GM18526 (cell line): ENCODE measurements around the gene RPRML.

Experiments
- POLR2A ChIP-seq: IDR thresholded peaks from 3 replicates; pipeline ENCODE4 v1.6.1; 2011; ENCODE audit not compliant: insufficient read length; ENCODE audit errors: extremely low read depth

Gene RPRML

GRCh38 chr17:46958041-46958591 lies 20.9 kb downstream of the RPRML start:
- no peak for TF ChIP-seq POLR2A

- no peak for TF ChIP-seq POLR2A
These were observed 26.9 kb downstream of the RPRML start for GRCh38 chr17:46952115-46952514.

GRCh38 chr17:46951706-46952105 lies 27.3 kb downstream of the RPRML start:
- TF ChIP-seq POLR2A = no peak

- no peak for TF ChIP-seq POLR2A
These were observed 27.9 kb downstream of the RPRML start for GRCh38 chr17:46950997-46951621.

GRCh38 chr17:46950342-46950996 lies 28.6 kb downstream of the RPRML start:
- no peak for TF ChIP-seq POLR2A

- TF ChIP-seq POLR2A = no peak
These were observed 29.5 kb downstream of the RPRML start for GRCh38 chr17:46949291-46950174.

GRCh38 chr17:46948544-46948943 lies 30.5 kb downstream of the RPRML start:
- TF ChIP-seq POLR2A = no peak

GRCh38 chr17:46947216-46947615 lies 31.8 kb downstream of the RPRML start:
- TF ChIP-seq POLR2A = no peak

- TF ChIP-seq POLR2A = no peak
These were observed 34.1 kb downstream of the RPRML start for GRCh38 chr17:46944931-46945330.

GRCh38 chr17:46943501-46944393 lies 35.3 kb downstream of the RPRML start:
- TF ChIP-seq POLR2A = no peak

GRCh38 chr17:46943218-46943500 lies 35.9 kb downstream of the RPRML start:
- TF ChIP-seq POLR2A = no peak

- no peak for TF ChIP-seq POLR2A
These were observed 36.4 kb downstream of the RPRML start for GRCh38 chr17:46942441-46943217.

GRCh38 chr17:46940692-46941404 lies 38.2 kb downstream of the RPRML start:
- no peak for TF ChIP-seq POLR2A
